HTERT RPE-1 (cell line): ENCODE measurements around the gene TELO2.

Source experiments
- in situ Hi-C: fragments of 300-500 bp; cut with MboI; formaldehyde crosslinking; loops from 4 replicates; pipeline ENCODE4 v1.14.3; 2020; ENCODE audit warnings: low sequenced_read_pairs

TELO2 gene

DNA sequence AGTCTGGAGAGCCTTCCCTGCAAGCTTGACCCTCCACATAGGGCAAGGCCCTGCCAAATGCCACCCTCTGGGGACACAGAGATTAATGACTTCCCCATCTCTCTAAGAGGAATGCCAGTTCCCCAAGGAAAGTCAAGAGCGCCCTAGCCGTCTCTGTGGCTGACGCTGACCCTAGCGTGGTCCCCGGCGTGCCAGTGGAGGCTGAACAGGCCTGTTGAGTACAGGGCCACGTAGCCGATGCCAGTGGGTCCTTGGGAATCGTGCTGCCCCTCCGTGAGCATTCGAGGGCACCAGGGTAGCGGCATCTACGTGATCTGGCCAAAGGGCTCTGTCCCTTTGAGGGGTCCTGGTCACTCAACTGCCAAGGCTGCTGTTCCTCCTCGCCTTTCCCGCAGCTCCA, 57.5 kb downstream of the TELO2 start:
- in situ Hi-C loops: no loop called here

- in situ Hi-C loops: no loop called here
Observed at GRCh38 chr16:1551166-1551565, 58.0 kb downstream of the TELO2 start.

DNA sequence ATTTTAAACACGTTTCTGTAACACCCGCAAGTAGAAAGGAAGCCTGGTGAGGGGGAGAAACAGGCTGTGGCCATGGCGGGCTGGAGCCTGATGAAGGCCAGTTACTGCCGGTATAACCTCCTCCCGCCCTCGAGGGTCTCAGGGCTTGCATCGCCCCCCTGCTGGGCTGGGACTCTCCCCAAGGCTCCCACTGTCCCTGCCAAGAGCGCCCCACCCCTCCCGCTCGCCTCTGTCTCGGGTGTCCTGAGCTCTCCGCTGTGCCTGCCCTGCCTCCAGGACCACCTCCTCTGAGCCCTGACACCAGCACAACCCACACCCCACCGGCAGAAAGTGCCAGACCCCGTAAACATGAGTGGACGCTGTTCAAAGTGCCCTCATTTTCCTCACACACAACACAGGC, 59.0 kb downstream of the TELO2 start:
- in situ Hi-C loops: no loop called here

DNA sequence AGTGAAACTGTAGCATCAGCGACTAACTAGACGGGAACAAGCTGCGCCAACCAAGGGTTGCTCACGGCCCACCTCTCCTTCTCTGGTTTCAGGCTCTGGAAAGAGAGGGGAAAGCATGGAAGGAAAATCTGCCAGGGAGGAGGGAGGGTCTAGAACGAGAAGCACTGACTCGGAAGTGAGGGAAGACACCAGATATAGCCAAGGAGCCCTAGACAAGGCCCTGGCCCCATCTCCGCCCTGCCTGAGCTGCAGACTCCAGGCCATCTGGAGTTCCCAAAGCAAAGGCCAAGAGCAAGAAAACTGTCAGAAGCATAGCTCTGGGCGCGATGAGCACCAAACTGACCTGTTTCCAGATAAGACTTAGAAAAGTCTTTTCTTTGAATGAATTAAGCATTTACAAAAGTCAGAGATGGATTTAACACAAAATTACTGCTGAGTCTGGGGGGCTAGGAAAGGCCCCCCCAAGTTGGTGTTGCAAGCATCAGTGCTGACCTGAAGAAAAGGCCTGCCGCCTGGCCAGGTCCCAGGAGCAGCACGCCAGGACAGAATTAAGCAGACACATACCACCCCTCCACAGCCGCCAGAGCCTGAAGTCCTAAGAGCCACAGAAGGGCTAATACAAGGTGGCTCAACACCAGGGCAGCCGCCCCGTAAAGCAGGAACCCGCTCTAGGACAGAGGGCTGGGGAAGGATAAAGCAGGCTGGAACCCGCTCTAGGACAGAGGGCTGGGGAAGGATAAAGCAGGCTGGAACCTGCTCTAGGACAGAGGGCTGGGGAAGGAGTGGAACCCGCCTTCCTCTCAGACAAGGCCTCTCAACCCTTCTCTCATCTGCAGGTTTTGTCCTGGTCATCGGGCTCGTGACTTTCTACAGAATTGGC, 61.0 kb downstream of the TELO2 start:
- in situ Hi-C loops: no loop called here

DNA sequence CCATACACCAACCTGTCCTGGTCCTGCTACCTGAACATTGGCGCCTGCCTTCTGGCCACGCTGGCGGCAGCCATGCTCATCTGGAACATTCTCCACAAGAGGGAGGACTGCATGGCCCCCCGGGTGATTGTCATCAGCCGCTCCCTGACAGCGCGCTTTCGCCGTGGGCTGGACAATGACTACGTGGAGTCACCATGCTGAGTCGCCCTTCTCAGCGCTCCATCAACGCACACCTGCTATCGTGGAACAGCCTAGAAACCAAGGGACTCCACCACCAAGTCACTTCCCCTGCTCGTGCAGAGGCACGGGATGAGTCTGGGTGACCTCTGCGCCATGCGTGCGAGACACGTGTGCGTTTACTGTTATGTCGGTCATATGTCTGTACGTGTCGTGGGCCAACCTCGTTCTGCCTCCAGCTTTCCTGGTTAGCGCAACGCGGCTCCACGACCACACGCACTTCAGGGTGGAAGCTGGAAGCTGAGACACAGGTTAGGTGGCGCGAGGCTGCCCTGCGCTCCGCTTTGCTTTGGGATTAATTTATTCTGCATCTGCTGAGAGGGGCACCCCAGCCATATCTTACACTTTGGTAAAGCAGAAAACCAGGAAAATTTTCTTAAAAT, 61.8 kb downstream of the TELO2 start:
- in situ Hi-C loops: no loop called here

GRCh38 chr16:1556254-1556653, 63.1 kb downstream of the TELO2 start:
- in situ Hi-C loops: no loop called here

DNA sequence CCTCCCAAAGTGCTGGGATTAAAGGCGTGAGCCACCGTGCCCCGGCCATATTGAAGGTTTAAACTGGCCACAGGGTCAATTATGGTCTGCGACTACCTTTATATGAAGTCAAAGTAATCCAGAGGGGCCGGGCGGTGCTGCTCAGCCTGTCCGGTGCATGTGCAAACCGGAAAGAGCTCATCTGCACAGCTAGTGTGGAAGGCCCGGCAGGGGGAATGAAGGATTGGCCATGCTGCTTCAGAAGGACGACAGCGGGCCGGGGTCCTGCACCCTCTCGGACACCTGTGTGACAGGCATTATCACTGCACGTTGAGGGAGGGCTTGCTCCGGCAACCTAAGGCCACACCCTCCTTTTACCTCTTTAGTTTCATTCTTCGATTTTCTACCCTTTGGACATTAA, 63.9 kb downstream of the TELO2 start:
- in situ Hi-C loops: no loop called here

GRCh38 chr16:1557576-1557975, 64.4 kb downstream of the TELO2 start:
- in situ Hi-C loops: no loop called here

DNA sequence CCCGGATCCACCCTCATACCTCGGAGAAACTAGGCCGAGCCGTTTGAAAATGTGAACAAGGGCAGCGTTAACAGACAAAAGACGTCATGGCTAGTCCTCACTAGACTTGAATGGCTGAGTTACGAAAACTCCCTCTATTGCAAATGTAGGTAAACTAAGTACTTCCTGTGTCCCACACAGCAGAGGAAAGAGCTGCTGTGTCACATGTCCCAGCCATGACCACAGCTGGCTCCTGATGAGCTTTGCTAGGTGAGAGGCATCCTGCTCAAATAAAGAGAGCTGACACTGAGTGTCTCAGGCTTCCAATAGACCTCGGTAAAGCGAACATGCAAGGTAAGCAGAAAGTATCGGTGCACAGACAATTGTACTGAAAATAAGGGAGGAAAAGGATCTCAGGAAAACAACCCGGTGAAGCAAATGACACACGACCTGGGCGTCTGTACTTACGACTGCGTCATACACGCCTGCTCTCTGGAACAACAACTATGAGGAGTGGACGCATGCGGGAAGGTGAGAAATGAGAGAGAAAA, 66.4 kb downstream of the TELO2 start:
- in situ Hi-C loops: no loop called here
